ENCODE results near the gene NDUFV3.
A peak's percentile ranks its signal among the peaks of the same experiment; 100 is the strongest.
"Not testable (repeated sequence)": the region's sequence is repeated elsewhere in the genome, so short reads cannot be mapped to it uniquely, and the experiment has no call there.

The NDUFV3 gene

GRCh38 chr21:42900446-42900845, 7.3 kb downstream of the NDUFV3 start:
- DNase-seq (ENCODE audit: low read depth), result no peak

- no peak for DNase-seq (ENCODE audit: low read depth)
Measured at GRCh38 chr21:42903817-42904216, 10.7 kb downstream of the NDUFV3 start.

DNA sequence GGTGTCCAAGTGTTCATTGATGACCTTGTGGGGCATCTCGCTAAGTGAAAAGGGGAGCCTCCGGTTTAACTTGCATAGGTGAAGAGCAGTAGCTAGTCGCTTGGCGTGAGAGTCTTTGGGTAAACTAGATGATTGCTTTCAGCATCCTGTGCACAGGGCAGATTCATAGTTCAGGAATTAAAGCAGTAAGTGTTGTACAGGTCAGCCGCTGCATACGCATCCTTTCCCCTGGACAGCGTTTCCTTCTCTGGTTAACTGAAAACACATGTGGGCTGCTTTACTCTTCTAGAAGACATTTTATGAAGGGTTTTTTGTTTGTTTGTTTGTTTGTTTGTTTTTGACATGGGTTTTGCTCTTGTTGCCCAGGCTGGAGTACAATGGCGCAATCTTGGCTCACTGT, 12.1 kb downstream of the NDUFV3 start:
- DNase-seq (ENCODE audit: low read depth), result no peak

DNA sequence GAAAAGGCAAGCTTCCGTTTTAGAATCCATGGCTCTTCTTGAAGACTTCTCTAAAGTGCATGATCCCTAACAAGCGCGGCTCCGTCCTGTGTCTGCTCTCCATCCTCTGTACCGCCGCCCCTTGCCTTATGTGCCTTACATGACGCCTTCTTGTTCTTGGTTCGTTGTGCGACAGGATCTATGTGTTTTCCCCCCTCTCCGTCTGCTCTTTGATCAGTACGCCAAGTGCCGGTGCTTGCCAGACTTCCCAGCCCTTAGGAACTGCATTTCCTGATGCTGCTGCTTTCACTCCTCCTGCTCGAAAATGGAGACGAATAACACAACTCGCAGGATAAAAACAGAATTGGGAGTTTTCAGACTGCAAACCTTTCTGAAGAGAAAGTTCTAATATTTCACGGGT, 13.1 kb downstream of the NDUFV3 start:
- no peak for DNase-seq (ENCODE audit: low read depth)

GRCh38 chr21:42908484-42908883, 15.4 kb downstream of the NDUFV3 start:
- not testable (repeated sequence) for DNase-seq (ENCODE audit: low read depth)

DNA sequence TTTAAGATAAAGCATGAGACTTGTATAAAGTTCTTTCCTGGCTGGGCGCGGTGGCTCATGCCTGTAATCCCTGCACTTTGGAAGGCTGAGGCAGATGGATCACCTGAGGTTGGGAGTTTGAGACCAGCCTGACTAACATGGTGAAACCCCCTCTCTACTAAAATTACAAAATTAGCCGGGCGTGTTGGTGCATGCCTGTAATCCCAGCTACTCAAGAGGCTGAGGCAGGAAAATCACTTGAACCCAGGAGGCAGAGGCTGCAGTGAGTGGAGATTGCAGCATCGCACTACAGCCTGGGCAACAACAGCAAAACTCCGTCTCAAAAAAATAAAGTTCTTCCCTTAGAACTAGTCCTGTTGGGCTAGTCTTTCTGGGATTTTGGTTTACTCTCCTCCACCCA, 18.8 kb downstream of the NDUFV3 start:
- DNase-seq (ENCODE audit: low read depth), result not testable (repeated sequence)

DNA sequence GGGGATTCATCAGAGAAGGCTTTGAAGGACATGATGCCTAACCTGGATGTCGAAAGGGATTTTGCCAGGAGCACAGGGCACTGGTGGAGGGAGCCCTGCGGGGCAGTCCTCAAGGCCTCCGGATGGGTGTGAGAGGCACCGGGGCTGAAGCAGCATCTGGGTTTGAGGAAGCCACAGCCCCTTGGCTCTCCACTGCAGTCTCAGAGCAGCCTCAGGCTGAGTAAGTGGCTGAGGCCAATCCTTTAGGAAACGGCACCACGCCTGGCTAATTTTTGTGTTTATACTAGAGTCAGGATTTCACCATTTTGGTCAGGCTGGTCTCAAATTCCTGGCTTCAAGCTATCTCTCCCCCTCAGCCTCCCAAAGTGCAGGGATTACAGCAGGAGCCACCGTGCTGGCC, 20.4 kb downstream of the NDUFV3 start:
- no peak for DNase-seq (ENCODE audit: low read depth)

DNA sequence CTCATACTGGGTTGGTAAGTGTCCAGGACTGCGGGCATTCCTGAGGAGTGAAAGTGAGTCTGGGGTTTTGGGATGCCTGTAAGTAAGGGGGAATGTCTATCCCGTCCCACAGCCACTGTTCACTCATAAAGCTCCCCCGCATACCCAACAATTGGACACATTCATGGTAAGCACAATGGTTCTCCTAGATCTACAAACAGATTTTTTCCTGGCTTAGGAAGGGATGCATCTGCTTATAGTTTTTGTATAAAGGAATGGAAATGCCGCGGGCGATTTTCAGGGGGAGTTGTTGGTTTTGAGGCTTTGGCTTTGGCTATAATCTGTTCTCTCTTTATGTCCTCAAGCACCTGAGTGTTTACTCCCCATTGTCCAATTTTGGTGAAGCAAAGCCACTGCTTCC, 25.2 kb downstream of the NDUFV3 start:
- DNase-seq (ENCODE audit: low read depth), result no peak

DNA sequence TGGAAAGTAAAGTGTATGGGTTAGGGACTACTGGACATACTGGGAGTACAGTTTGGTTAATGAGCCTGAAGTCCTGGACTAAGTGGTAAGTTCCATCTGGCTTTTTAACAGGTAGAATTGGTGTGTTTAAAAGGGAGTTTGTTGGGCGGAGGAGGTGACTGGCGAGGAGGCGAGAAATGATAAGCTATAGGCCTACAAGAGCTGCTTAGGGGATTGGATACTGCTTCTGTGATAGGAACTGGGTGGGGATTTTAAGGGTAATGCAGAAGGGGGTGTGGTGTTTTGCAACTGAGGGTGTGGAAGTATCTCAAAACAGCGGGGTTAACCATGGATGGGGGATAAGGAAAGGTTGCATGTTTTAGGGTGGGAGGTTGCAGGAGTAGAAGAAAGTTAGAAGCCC, 28.8 kb downstream of the NDUFV3 start:
- DNase-seq (ENCODE audit: low read depth), result no peak

DNA sequence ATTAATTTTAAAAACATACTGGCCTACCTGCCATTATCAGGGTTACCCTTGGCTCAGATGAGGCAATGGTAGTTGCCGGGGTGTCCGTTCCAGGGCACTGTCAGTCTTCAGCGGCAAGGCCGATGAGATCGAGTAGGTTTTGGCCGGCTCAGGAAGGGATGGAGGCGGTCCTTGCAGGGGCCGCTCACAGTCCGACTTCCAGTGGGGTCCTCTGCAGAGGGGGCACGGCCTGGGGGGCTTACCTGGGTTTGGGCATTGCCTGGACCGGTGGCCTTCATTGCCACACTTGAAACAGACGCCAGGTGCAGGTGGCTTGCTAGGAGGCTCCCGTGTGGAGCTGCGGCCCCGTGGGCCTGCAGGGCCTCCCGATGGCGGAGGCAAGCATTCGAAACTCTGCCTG, 29.8 kb downstream of the NDUFV3 start:
- no peak for DNase-seq (ENCODE audit: low read depth)

DNA sequence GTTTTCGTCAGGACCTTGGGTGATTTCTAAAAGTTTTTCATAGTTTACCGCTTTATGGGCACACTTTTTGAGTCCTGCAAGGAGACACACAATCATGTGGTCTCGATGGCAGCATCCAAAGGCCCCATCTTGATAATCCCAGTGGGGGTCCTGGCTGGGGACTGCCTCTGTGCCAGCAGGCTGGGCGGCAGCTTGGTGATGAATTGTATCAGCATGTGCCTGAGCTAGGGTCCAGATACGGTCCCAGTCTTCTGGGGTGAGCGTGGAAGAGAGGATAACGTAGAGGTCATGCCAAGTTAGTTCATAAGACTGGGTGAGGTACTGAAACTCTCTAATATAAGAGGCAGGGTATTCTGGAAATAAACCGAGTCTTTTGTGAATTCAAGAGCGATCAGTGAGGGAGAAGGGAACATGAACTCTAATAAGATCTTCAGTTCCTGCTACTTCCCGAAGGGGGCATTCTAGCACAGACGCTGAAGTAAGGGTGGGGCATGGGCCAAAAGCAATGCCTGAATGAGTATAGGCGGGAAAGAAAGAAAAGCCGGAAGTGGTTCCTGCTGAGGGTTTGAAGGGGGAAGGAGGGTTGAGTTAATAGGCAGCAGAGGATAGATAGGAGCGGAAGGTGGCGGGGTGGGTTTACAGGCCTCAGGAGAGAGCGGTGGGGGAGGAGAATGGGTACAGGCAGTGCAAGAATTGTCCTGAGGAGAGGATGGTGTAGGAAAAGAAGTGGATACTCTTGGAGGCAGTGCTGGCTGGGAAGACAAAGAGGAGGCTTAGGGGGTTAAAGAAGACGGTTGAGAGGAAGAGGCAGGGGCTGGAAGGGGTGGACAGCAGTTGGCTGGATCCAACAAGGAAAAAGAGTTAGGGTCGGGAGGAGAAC, 30.7 kb downstream of the NDUFV3 start:
- DNase-seq (ENCODE audit: low read depth), result peak; percentile 15

GRCh38 chr21:42924433-42924751, 31.3 kb downstream of the NDUFV3 start:
- DNase-seq (ENCODE audit: low read depth), result no peak

GRCh38 chr21:42925114-42925926, 32.2 kb downstream of the NDUFV3 start, which contains the start of gene ERVH48-1:
Gene ERVH48-1, minus strand, starts transcription at chr21:42925630. Its CDS starts 6,624 bp downstream, at chr21:42919006.
- DNase-seq (ENCODE audit: low read depth), result no peak

DNA sequence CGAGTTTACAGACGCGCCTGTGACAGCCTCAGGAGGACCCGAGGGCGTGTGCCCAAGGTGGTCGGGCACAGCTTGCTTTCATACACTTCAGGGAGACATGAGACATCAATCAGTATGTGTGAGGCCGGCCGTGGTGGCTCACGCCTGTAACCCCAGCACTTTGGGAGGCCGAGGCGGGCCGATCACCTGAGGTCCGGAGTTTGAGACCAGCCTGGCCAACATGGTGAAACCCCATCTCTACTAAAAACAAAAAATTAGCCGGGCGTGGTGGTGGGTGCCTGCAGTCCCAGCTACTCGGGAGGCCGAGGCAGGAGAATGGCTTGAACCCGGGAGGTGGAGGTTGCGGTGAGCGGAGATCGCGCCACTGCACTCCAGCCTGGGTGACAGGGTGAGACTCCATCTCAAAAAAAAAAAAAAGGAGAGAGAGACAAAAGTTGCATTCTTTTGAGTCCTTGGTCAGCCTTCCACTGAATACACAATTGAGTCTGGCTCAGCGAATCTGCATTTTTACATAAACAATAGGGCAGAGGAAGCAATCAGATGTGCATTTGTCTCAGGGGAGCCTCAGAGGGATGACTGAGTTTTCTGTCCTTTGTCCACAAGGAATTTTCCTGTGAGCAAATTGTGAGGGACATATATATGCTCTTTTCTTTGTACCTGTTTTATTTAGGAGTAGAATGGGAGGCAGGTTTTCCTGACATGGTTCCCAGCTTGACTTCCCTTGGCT, 34.5 kb downstream of the NDUFV3 start:
- DNase-seq (ENCODE audit: low read depth), result not testable (repeated sequence)

GRCh38 chr21:42929969-42930368, 36.9 kb downstream of the NDUFV3 start:
- no peak for DNase-seq (ENCODE audit: low read depth)

GRCh38 chr21:42931560-42932235, 38.6 kb downstream of the NDUFV3 start:
- no peak for DNase-seq (ENCODE audit: low read depth)

DNA sequence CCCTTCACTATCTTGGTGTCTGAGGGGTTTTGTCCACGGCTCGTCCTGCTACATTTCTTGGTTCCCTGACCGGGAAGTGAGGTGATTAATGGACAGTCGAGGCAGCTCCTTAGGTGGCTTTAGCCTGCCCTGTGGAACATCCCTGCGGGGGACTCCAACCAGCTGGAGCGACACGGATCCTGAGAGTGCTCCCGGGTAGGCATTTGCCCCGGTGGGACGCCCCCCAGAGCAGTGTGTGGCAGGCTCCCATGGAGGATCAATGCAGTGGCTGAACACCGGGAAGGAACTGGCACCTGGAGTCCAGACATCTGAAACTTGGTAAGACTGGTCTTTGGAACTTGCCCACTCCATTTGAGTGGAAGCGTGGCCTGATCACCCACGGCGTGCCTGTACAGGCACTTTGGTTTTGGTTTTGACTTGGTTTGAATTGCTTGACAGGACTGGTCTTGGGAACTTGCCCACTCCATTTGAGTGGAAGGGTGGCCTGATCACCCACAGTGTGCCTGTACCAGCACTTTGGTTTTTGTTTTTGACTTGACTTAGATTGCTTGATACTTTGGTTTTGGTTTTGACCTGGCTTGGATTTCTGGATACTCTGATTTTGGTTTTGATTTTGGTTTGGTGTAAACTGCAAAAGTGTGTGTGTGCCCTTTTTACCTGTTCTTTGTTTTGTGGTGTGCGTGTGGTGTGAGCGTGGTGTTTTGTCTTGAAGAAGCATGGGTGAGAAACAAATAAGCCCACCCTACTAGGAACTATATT, 39.4 kb downstream of the NDUFV3 start:
- DNase-seq (ENCODE audit: low read depth), result not testable (repeated sequence)

DNA sequence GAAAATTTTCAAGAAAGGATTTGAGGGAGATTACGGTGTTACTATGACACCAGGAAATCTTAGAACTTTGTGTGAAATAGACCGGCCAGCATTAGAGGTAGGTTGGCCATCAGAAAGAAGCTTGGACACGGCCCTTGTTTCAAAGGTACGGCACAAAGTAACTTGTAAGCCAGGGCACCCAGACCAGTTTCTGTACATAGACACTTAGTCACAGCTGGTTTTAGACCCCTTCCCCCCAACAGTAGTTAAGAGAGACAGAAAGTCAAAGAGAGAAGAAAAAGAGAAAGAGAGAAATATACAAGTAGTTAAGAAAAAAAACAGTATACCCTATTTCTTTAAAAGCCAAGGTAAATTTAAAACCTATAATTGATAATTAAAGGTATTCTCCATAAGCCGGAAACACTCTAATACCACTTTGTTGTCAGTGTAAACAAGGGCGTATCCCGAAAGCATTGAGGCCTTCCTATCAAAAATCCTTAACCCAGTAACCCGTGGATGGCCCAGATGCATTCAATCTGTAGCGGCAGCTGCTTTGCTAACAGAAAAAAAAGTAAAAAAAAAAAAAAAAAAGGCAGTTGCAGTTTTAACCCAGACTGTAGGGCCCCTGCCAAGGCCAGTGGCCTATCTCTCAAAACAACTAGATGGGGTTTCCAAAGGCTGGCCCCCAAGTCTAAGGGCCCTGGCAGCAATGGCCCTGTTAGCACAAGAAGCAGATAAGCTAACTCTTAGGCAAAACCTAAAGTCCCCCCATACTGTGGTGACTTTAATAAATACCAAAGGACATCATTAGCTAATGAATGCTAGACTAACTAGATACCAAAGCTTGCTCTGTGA, 40.2 kb downstream of the NDUFV3 start:
- DNase-seq (ENCODE audit: low read depth), result not testable (repeated sequence)

DNA sequence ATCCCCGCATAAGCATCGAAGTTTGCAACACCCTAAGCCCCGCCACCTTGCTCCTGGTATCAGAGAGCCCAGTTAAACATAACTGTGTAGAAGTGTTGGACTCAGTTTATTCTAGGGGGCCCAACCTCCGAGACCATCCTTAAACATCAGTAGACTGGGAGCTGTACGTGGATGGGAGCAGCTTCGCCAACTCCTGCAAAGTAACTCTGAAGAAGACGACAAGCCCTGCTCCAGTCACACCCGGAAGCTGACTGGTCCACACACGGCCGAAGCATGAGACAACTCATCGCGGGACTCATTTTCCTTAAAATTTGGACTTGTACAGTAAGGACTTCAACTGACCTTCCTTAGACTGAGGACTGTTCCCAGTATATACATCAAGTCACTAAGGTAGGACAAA, 40.9 kb downstream of the NDUFV3 start:
- DNase-seq (ENCODE audit: low read depth), result not testable (repeated sequence)

- not testable (repeated sequence) for DNase-seq (ENCODE audit: low read depth)
Measured at GRCh38 chr21:42936360-42936759, 43.3 kb downstream of the NDUFV3 start.
